ENCODE data around the gene PTPRK.

PTPRK gene

GRCh38 chr6:128271011-128271410, 249.4 kb downstream of the PTPRK start:
- Mint-ChIP-seq H3K27ac (no peak overlapping the region), H3K9me3 (no peaks in the 10 kb centered on the region), H3K36me3 (no peaks in the 10 kb centered on the region), H3K4me1 (no peaks in the 10 kb centered on the region), H3K4me3 (no peak overlapping the region)
- no peak for ATAC-seq
- no peak for DNase-seq (ENCODE audit: low spot score in 2 of 2)

- Mint-ChIP-seq H3K9me3 (no peaks in the 10 kb centered on the region), H3K4me1 (no peaks in the 10 kb centered on the region), H3K27ac (no peak overlapping the region), H3K36me3 (no peaks in the 10 kb centered on the region), H3K4me3 (no peak overlapping the region)
- ATAC-seq: no peak
- no peak for DNase-seq (ENCODE audit: low spot score in 2 of 2)
Measured at GRCh38 chr6:128266946-128267345, 253.5 kb downstream of the PTPRK start.

DNA sequence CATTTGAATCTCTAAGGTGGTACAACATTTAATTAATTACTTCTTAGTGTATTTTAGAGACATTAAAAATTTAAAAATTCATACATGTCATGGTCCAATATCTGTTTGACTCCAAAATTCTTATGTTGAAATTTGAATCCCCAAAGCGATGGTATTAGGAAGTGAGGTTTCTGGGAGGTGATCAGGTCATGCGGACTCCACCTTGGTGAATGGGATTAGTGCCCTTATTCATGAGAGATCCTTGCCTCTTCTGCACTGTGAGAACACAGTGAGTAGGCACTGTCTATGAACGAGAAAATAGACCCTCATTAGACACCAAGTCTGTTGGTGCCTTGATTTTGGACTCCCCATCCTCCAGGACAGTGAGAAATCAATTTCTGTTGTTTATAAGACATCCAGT, 254.7 kb downstream of the PTPRK start:
- H3K27ac Mint-ChIP-seq: no peak overlapping the region
- no peaks in the 10 kb centered on the region for H3K9me3 Mint-ChIP-seq
- H3K36me3 Mint-ChIP-seq: no peaks in the 10 kb centered on the region
- DNase-seq (ENCODE audit: low spot score in 2 of 2) (no peak), ATAC-seq (no peak)
- no peak overlapping the region for H3K4me3 Mint-ChIP-seq
- H3K4me1 Mint-ChIP-seq: no peaks in the 10 kb centered on the region

DNA sequence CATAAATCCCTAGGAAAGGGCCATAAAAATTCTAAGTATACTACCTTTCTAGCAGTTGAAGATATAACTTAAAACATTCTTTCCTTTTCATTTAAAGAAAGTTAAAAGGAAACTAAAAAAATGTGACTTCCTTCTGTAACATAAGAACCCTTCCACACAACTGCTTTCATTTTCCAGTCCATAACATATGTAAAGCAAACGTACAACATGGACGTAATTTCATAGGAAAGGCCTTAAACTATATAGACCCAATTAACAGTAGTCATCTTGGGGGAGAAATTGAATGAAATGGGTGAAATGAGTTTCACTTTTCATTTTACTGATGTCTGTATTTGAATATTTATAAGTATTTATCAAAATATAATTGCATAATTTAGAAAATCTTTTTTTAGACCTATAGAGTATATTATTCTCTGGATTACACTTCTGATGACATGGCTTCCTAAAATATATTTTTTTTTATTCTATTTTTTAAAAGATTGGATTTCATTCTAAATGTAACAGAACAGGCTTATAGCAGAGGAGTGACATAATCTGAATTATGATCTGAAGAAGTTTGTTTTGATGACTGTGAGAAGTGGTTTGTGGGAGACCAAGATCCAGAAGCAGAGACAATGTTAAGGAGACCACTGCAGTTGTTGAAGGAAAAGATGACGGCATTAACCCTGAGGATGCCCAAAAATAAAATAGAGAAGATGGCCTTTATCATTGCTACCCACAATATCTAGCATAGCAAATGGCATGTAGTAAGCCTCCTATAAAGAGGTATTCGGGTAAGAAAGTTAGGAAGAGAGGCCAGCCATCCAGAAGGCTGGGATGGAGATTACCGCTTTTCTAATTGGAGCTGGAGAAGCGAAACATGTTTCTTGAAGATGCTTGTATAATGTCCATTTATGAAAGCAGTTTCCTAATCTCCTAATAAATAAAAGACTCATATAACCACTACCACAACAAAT, 260.4 kb downstream of the PTPRK start:
- Mint-ChIP-seq H3K4me1 (peaks cover 23% of the 10 kb centered on the region), H3K27ac (no peak overlapping the region), H3K9me3 (no peaks in the 10 kb centered on the region), H3K4me3 (peak overlapping the region; percentile 9), H3K36me3 (no peaks in the 10 kb centered on the region)
- DNase-seq (ENCODE audit: low spot score in 2 of 2) (no peak), ATAC-seq (peak; percentile 50)

DNA sequence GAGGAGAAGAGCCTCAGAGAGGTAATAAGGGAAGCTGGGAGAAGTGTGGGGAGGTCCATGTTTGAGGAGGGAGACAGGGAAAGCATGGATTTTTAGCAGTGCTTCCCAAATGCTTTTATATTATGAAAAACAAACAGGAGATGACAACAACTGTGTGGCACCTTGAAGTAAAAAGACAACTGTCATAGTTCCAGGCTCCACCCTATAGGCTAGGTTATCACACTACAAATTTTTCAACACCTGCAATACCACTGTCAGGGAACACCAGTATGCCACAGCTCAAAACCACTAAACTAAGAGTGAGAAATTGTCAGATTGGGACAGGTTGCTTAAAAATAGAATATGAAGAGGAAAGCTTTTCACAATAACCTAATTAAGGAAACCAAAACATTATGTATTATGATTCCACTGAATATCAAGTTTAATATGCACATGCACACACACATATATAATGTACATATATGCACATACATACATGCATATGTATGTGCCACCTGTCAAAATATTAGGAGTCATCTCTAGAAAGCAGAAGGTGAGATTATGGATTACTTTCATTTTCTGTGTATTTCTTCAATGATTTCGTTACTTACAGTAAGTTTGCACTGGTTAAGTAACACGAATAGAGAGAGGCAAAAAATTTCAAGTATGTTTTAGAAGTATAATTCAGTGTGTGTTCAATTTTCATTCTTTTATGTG, 261.2 kb downstream of the PTPRK start:
- Mint-ChIP-seq H3K36me3 (no peaks in the 10 kb centered on the region), H3K4me3 (peak overlapping the region; percentile 9), H3K27ac (no peak overlapping the region), H3K4me1 (peaks cover 23% of the 10 kb centered on the region), H3K9me3 (no peaks in the 10 kb centered on the region)
- ATAC-seq (peak; percentile 75), DNase-seq (ENCODE audit: low spot score in 2 of 2) (no peak)

GRCh38 chr6:128256095-128256494, 264.3 kb downstream of the PTPRK start:
- DNase-seq (ENCODE audit: low spot score in 2 of 2): no peak
- Mint-ChIP-seq H3K36me3 (no peaks in the 10 kb centered on the region), H3K9me3 (no peaks in the 10 kb centered on the region), H3K4me3 (no peak overlapping the region), H3K4me1 (peaks cover 37% of the 10 kb centered on the region), H3K27ac (no peak overlapping the region)
- no peak for ATAC-seq

GRCh38 chr6:128252341-128253176, 267.8 kb downstream of the PTPRK start:
- Mint-ChIP-seq H3K27ac (no peak overlapping the region), H3K4me3 (no peak overlapping the region), H3K36me3 (no peaks in the 10 kb centered on the region), H3K9me3 (no peaks in the 10 kb centered on the region), H3K4me1 (peaks cover 13% of the 10 kb centered on the region)
- no peak for DNase-seq (ENCODE audit: low spot score in 2 of 2)
- ATAC-seq: peak; percentile 83

GRCh38 chr6:128251445-128252340, 268.7 kb downstream of the PTPRK start:
- Mint-ChIP-seq H3K9me3 (no peaks in the 10 kb centered on the region), H3K4me3 (no peak overlapping the region), H3K4me1 (peaks cover 13% of the 10 kb centered on the region), H3K27ac (no peak overlapping the region), H3K36me3 (no peaks in the 10 kb centered on the region)
- DNase-seq (ENCODE audit: low spot score in 2 of 2) (no peak), ATAC-seq (no peak)

- peaks cover 13% of the 10 kb centered on the region for H3K4me1 Mint-ChIP-seq
- ATAC-seq: no peak
- no peak for DNase-seq (ENCODE audit: low spot score in 2 of 2)
- no peak overlapping the region for H3K27ac Mint-ChIP-seq
- H3K4me3 Mint-ChIP-seq: no peak overlapping the region
- H3K9me3 Mint-ChIP-seq: no peaks in the 10 kb centered on the region
- no peaks in the 10 kb centered on the region for H3K36me3 Mint-ChIP-seq
Measured at GRCh38 chr6:128250370-128251070, 269.9 kb downstream of the PTPRK start.

- no peaks in the 10 kb centered on the region for H3K9me3 Mint-ChIP-seq
- peaks cover 13% of the 10 kb centered on the region for H3K4me1 Mint-ChIP-seq
- ATAC-seq: no peak
- no peak overlapping the region for H3K27ac Mint-ChIP-seq
- no peak for DNase-seq (ENCODE audit: low spot score in 2 of 2)
- no peaks in the 10 kb centered on the region for H3K36me3 Mint-ChIP-seq
- no peak overlapping the region for H3K4me3 Mint-ChIP-seq
Measured at GRCh38 chr6:128249429-128249828, 271.0 kb downstream of the PTPRK start.

GRCh38 chr6:128246472-128247260, 273.7 kb downstream of the PTPRK start:
- Mint-ChIP-seq H3K27ac (no peak overlapping the region), H3K4me1 (peaks cover 1% of the 10 kb centered on the region), H3K4me3 (no peak overlapping the region), H3K9me3 (no peaks in the 10 kb centered on the region), H3K36me3 (no peaks in the 10 kb centered on the region)
- ATAC-seq (no peak), DNase-seq (ENCODE audit: low spot score in 2 of 2) (no peak)

GRCh38 chr6:128244751-128245405, 275.5 kb downstream of the PTPRK start:
- Mint-ChIP-seq H3K4me3 (no peak overlapping the region), H3K9me3 (no peaks in the 10 kb centered on the region), H3K27ac (no peak overlapping the region), H3K4me1 (no peaks in the 10 kb centered on the region), H3K36me3 (no peaks in the 10 kb centered on the region)
- no peak for ATAC-seq
- no peak for DNase-seq (ENCODE audit: low spot score in 2 of 2)

- ATAC-seq: no peak
- no peaks in the 10 kb centered on the region for H3K36me3 Mint-ChIP-seq
- no peaks in the 10 kb centered on the region for H3K9me3 Mint-ChIP-seq
- DNase-seq (ENCODE audit: low spot score in 2 of 2): no peak
- no peak overlapping the region for H3K4me3 Mint-ChIP-seq
- no peaks in the 10 kb centered on the region for H3K4me1 Mint-ChIP-seq
- no peak overlapping the region for H3K27ac Mint-ChIP-seq
Measured at GRCh38 chr6:128242765-128243403, 277.5 kb downstream of the PTPRK start.
